ENCODE results near the gene OOSP3. TPM values are rescaled to one million over a fixed set of nuclear protein-coding genes. Genes with fewer than 3 reads are reported as not detected.

Gene OOSP3
- total RNA-seq, 5 donors from 2014 or later (not counting 1 experiment from before 2014, with no cell fraction given): not detected

DNA sequence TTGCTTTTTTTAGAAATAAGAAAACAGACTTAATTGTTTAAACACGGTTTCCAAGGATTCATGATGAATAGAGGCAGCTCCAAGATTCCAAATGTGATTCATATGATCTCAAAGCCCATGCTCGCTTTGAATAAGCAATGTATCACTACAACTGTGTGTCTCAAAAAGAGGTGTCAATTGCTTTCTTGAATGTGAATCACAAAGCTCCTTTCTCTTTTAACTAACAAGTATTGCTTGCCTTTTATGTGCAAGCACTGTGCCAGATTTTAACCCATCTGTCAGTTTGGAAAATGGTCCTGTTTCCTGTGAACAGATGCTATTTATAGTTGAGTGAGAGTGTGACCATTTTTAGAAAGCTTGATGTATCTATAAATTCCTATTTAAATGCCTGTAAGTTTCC is 66.1 kb downstream of the OOSP3 start:
- ATAC-seq (replicated peaks in 1 of 4) (no peak), DNase-seq (no peak)
- Histone ChIP-seq H3K9me3 (no peaks in the 10 kb centered on the region), H3K4me3 (ENCODE audit: control insufficient read depth in 1 of 2, extremely low read depth in 1 of 2, low read length in 1 of 2) (no peak overlapping the region), H3K27ac (ENCODE audit: low read length) (no peak overlapping the region), H3K36me3 (ENCODE audit: control insufficient read depth in 2 of 2, extremely low read depth in 1 of 2, insufficient read depth in 1 of 2, low read length in 1 of 2) (no peaks in the 10 kb centered on the region), H3K4me1 (ENCODE audit: control insufficient read depth in 1 of 2, extremely low read depth in 1 of 2, insufficient read depth in 2 of 2, low read length in 2 of 2) (peaks cover 0 to 3% of the 10 kb centered on the region in 2 experiments), H3K27me3 (replicated peaks in 1 of 2; ENCODE audit: control insufficient read depth in 2 of 2, extremely low read depth in 1 of 2, insufficient read depth in 2 of 2, low read length in 1 of 2) (peaks cover 0 to 3% of the 10 kb centered on the region in 2 experiments)
- no peak overlapping the region for H3K27ac Mint-ChIP-seq
- no peak overlapping the region for H3K4me3 Mint-ChIP-seq
- CTCF ChIA-PET: no interaction called here
- POLR2A ChIA-PET: no interaction called here
- 100% methylated on average over 1 of the region's 2 CpGs for WGBS (ENCODE audit: insufficient coverage)
- no peaks in the 10 kb centered on the region for H3K9me3 Mint-ChIP-seq
- peaks cover 26 to 30% of the 10 kb centered on the region in 2 donors for H3K27me3 Mint-ChIP-seq
- H3K36me3 Mint-ChIP-seq: no peaks in the 10 kb centered on the region
- peaks cover 0 to 6% (median 2%) of the 10 kb centered on the region in 3 donors for H3K4me1 Mint-ChIP-seq

Other genes with a start within 250 kb of the OOSP3 start
- gene PATL1, start 209.7 kb upstream of the OOSP3 start, total RNA-seq: 10 to 100 TPM; 37.0 to 49.7 (median 41.9) TPM
- gene OR10V1, start 164.9 kb upstream of the OOSP3 start, total RNA-seq: not detected
- gene STX3, start 123.4 kb upstream of the OOSP3 start, total RNA-seq: 10 to 100 TPM in 4 of 5 donors, 1 to 10 TPM in 1; 8.9 to 13.3 (median 11.4) TPM
- gene MRPL16, start 68.0 kb upstream of the OOSP3 start, total RNA-seq: 10 to 100 TPM; 24.0 to 46.3 (median 39.7) TPM
- not detected for gene CBLIF, start 33.3 kb upstream of the OOSP3 start, total RNA-seq
- not detected for gene TCN1, start 12.3 kb upstream of the OOSP3 start, total RNA-seq
- gene OOSP1, start 59.6 kb downstream of the OOSP3 start, total RNA-seq: not detected
- not detected for gene OOSP4A, start 85.3 kb downstream of the OOSP3 start, total RNA-seq
- gene OOSP4B, start 138.4 kb downstream of the OOSP3 start, total RNA-seq: not detected
- not detected for gene OOSP2, start 161.6 kb downstream of the OOSP3 start, total RNA-seq
- under 1 TPM in 3 of 5 donors, not detected in 2; 0.40 to 0.44 (median 0.43) TPM for gene MS4A3, start 177.9 kb downstream of the OOSP3 start, total RNA-seq
- 1 to 10 TPM in 1 of 5 donors, under 1 TPM in 3, not detected in 1; 0.12 to 1.1 (median 0.16) TPM for gene MS4A2, start 209.9 kb downstream of the OOSP3 start, total RNA-seq